H9 (cell line): ENCODE data around the gene THEM5. TPM values are rescaled to one million over a fixed set of nuclear protein-coding genes. Genes with fewer than 3 reads are reported as not detected.

Source experiments
- DNase-seq: peaks from one replicate; pipeline ENCODE4 v3.0.0-alpha.2; 2017
- H2AFZ ChIP-seq: one replicate; pipeline ENCODE4 v1.6.1; 2013; ENCODE audit warnings: mild to moderate bottlenecking, low read length, control low read depth, moderate library complexity
- H2AK5ac ChIP-seq: 2 replicates; pipeline ENCODE4 v1.6.1; 2013; ENCODE audit warnings: low read length, control low read depth, mixed read lengths; ENCODE audit not compliant: insufficient read length
- H2BK120ac ChIP-seq: one replicate; pipeline ENCODE4 v1.6.1; 2013; ENCODE audit warnings: low read depth, mild to moderate bottlenecking, low read length, control low read depth, inconsistent platforms; ENCODE audit not compliant: poor library complexity, severe bottlenecking
- H2BK12ac ChIP-seq: 2 replicates; pipeline ENCODE4 v1.6.1; 2013; ENCODE audit warnings: low read length, control low read depth, mixed read lengths, low read depth; ENCODE audit not compliant: insufficient read length
- H2BK15ac ChIP-seq: 2 replicates; pipeline ENCODE4 v1.6.1; 2013; ENCODE audit warnings: low read depth, low read length, control low read depth
- H2BK20ac ChIP-seq: one replicate; pipeline ENCODE4 v1.6.1; 2013; ENCODE audit warnings: low read depth, mild to moderate bottlenecking, low read length, control low read depth, inconsistent platforms; ENCODE audit not compliant: poor library complexity, severe bottlenecking
- H2BK5ac ChIP-seq: 2 replicates; pipeline ENCODE4 v1.6.1; 2013; ENCODE audit warnings: low read length, control low read depth, mixed read lengths; ENCODE audit not compliant: insufficient read length
- H3K14ac ChIP-seq: 2 replicates; pipeline ENCODE4 v1.6.1; 2013; ENCODE audit warnings: low read length, control low read depth; ENCODE audit not compliant: insufficient read depth
- H3K18ac ChIP-seq: 2 replicates; pipeline ENCODE4 v1.6.1; 2013; ENCODE audit warnings: low read depth, mild to moderate bottlenecking, mixed read lengths, low read length, control low read depth; ENCODE audit not compliant: insufficient read length
- H3K23ac ChIP-seq: 2 replicates; pipeline ENCODE4 v1.6.1; 2013; ENCODE audit warnings: low read length, control low read depth, mixed read lengths, low read depth; ENCODE audit not compliant: insufficient read length
- H3K23me2 ChIP-seq: 2 replicates; pipeline ENCODE4 v1.6.1; 2013; ENCODE audit warnings: low read depth, mild to moderate bottlenecking, mixed read lengths, low read length, control low read depth; ENCODE audit not compliant: insufficient read length, poor library complexity, severe bottlenecking
- H3K27ac ChIP-seq: 2 replicates; pipeline ENCODE4 v1.5.1; 2013; ENCODE audit warnings: low read length, control low read depth, mixed read lengths, low read depth; ENCODE audit not compliant: insufficient read length
- H3K27me3 ChIP-seq: 2 replicates; pipeline ENCODE4 v1.6.1; 2013; ENCODE audit warnings: low read length, control low read depth, inconsistent platforms; ENCODE audit not compliant: insufficient read depth
- H3K4ac ChIP-seq: 2 replicates; pipeline ENCODE4 v1.6.1; 2013; ENCODE audit warnings: low read depth, mild to moderate bottlenecking, control low read depth, inconsistent platforms, low read length, moderate library complexity
- H3K4me1 ChIP-seq: 2 replicates; pipeline ENCODE4 v1.6.1; 2013; ENCODE audit warnings: low read length, control low read depth, inconsistent platforms; ENCODE audit not compliant: insufficient read depth
- H3K4me2 ChIP-seq: 2 replicates; pipeline ENCODE4 v1.6.1; 2013; ENCODE audit warnings: low read length, control low read depth, mixed read lengths; ENCODE audit not compliant: insufficient read length, insufficient read depth
- H3K56ac ChIP-seq: 2 replicates; pipeline ENCODE4 v1.6.1; 2013; ENCODE audit warnings: low read depth, mild to moderate bottlenecking, mixed read lengths, low read length, control low read depth; ENCODE audit not compliant: insufficient read length
- H3K79me1 ChIP-seq: 2 replicates; pipeline ENCODE4 v1.6.1; 2013; ENCODE audit warnings: low read depth, mild to moderate bottlenecking, moderate library complexity, low read length, control low read depth, inconsistent platforms; ENCODE audit not compliant: insufficient read depth, poor library complexity, severe bottlenecking
- H3K79me2 ChIP-seq: 2 replicates; pipeline ENCODE4 v1.6.1; 2013; ENCODE audit warnings: low read length, control low read depth, inconsistent platforms; ENCODE audit not compliant: insufficient read depth
- H3K9ac ChIP-seq: 2 replicates; pipeline ENCODE4 v1.6.1; 2013; ENCODE audit warnings: low read length, control low read depth, mixed read lengths; ENCODE audit not compliant: insufficient read length; ENCODE audit errors: extremely low read depth
- H3K9me3 ChIP-seq: one replicate; pipeline ENCODE4 v1.6.1; 2013; ENCODE audit warnings: low read depth, low read length, inconsistent platforms; ENCODE audit not compliant: control insufficient read depth
- H3T11ph ChIP-seq: one replicate; pipeline ENCODE4 v1.6.1; 2013; ENCODE audit warnings: mild to moderate bottlenecking, low read length, control low read depth, inconsistent platforms
- H4K20me1 ChIP-seq: one replicate; pipeline ENCODE4 v1.6.1; 2013; ENCODE audit not compliant: control insufficient read depth, insufficient read length, insufficient read depth
- H4K5ac ChIP-seq: 2 replicates; pipeline ENCODE4 v1.6.1; 2013; ENCODE audit warnings: low read depth, mild to moderate bottlenecking, mixed read lengths, low read length, control low read depth; ENCODE audit not compliant: insufficient read length
- H4K8ac ChIP-seq: replicated peaks from 2 replicates; pipeline ENCODE4 v1.6.1; 2013; ENCODE audit warnings: low read length, control low read depth, mixed read lengths, low read depth; ENCODE audit not compliant: insufficient read length
- H4K91ac ChIP-seq: 2 replicates; pipeline ENCODE4 v1.6.1; 2013; ENCODE audit warnings: low read depth, mild to moderate bottlenecking, moderate library complexity, mixed read lengths, low read length, control low read depth; ENCODE audit not compliant: insufficient read length
- H3K27ac Mint-ChIP-seq, 3 experiments: 2 replicates in 2 of 3; 3 replicates in 1 of 3; pipeline ENCODE4 v1.8.0; 2020 to 2021; ENCODE audit warnings: mixed read lengths in 3 of 3, mild to moderate bottlenecking in 1 of 3, moderate library complexity in 1 of 3
- H3K27me3 Mint-ChIP-seq: 2 replicates; pipeline ENCODE4 v1.8.0; 2021; ENCODE audit warnings: low read depth, mild to moderate bottlenecking, moderate library complexity, mixed read lengths
- H3K36me3 Mint-ChIP-seq, 3 experiments: 2 replicates in 2 of 3; 3 replicates in 1 of 3; pipeline ENCODE4 v1.8.0; 2020 to 2021; ENCODE audit warnings: low read depth in 3 of 3, mixed read lengths in 3 of 3; ENCODE audit not compliant: insufficient read depth in 1 of 3
- H3K4me1 Mint-ChIP-seq, 2 experiments: 2 replicates each; pipeline ENCODE4 v1.8.0; 2020; ENCODE audit warnings: mixed read lengths in 2 of 2
- H3K4me3 Mint-ChIP-seq, 2 experiments: 2 replicates in 1 of 2; 3 replicates in 1 of 2; pipeline ENCODE4 v1.8.0; 2020 to 2021; ENCODE audit warnings: mild to moderate bottlenecking in 2 of 2, mixed read lengths in 2 of 2, moderate library complexity in 1 of 2
- H3K9me3 Mint-ChIP-seq, 2 experiments: 2 replicates in 1 of 2; 3 replicates in 1 of 2; pipeline ENCODE4 v1.8.0; 2020; ENCODE audit warnings: mild to moderate bottlenecking in 2 of 2, mixed read lengths in 2 of 2, moderate library complexity in 1 of 2
- total RNA-seq: library from RNA; stranded (reverse); gene quantifications from 2 replicates; pipeline ENCODE4 v1.2.1, GENCODE V29; 2021
- TF ChIP-seq, protein P1 (sequence below): fragments of 200-600 bp; sonication (generic); conservative IDR thresholded peaks from 3 replicates; pipeline ENCODE4 v1.8.0; 2021; ENCODE audit warnings: antibody characterized with exemption, mild to moderate bottlenecking

THEM5 gene
- total RNA-seq, 1 experiment from 2014 or later = not detected

DNA sequence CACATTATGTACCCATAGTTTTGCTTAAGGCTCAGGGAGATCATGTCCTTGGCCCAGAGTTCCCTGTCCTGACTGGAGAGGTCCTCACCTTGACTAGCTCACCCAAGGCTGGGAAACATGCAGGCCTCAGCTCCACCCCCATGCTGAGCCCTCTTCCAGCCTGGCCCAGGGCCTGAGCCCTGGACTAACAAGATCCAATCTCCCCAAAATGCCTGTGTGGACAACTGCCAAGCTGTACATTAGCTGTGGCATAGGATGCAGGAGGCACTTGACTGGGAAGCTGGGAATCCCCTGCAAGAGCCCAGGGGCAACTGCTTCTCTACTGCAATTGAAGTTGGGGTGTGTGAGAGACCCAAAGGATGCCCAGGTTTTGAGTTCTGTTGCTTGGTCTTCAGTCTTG is 50.3 kb downstream of the THEM5 start:
- Mint-ChIP-seq H3K27me3 (peaks cover 11% of the 10 kb centered on the region), H3K4me3 (no peak overlapping the region), H3K9me3 (no peaks in the 10 kb centered on the region), H3K4me1 (peaks cover 3 to 16% of the 10 kb centered on the region in 2 experiments; a peak in 3 of 4 replicates), H3K36me3 (no peaks in the 10 kb centered on the region), H3K27ac (peak overlapping the region in 2 of 3 experiments; percentile 23 to 62; a peak in 1 of 7 replicates)
- Histone ChIP-seq H2BK12ac (no peak overlapping the region), H4K20me1 (no peaks in the 10 kb centered on the region), H3K9ac (no peak overlapping the region), H4K8ac (no peak overlapping the region), H3K14ac (no peak overlapping the region; the same call in 1 of the 2 replicates), H2BK120ac (no peak overlapping the region), H3K4me1 (no peaks in the 10 kb centered on the region), H3K4me2 (no peak overlapping the region), H3K79me2 (no peaks in the 10 kb centered on the region), H4K91ac (no peak overlapping the region), H4K5ac (no peak overlapping the region), H2BK15ac (no peak overlapping the region), H3K4ac (no peak overlapping the region), H3K56ac (no peak overlapping the region), H2BK20ac (no peak overlapping the region), H3K23me2 (no peaks in the 10 kb centered on the region), H3K9me3 (no peaks in the 10 kb centered on the region), H3K18ac (no peak overlapping the region), H3K27me3 (0 out of 2 replicates have a peak, but pooled peaks cover 2% of the 10 kb centered on the region), H3K23ac (no peak overlapping the region), H2AK5ac (no peak overlapping the region), H3K79me1 (no peaks in the 10 kb centered on the region), H2BK5ac (no peak overlapping the region), H3T11ph (no peak overlapping the region), H3K27ac (no peak overlapping the region), H2AFZ (no peak overlapping the region)
- TF ChIP-seq, protein P1, sequence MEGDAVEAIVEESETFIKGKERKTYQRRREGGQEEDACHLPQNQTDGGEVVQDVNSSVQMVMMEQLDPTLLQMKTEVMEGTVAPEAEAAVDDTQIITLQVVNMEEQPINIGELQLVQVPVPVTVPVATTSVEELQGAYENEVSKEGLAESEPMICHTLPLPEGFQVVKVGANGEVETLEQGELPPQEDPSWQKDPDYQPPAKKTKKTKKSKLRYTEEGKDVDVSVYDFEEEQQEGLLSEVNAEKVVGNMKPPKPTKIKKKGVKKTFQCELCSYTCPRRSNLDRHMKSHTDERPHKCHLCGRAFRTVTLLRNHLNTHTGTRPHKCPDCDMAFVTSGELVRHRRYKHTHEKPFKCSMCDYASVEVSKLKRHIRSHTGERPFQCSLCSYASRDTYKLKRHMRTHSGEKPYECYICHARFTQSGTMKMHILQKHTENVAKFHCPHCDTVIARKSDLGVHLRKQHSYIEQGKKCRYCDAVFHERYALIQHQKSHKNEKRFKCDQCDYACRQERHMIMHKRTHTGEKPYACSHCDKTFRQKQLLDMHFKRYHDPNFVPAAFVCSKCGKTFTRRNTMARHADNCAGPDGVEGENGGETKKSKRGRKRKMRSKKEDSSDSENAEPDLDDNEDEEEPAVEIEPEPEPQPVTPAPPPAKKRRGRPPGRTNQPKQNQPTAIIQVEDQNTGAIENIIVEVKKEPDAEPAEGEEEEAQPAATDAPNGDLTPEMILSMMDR = no peak
- no peak for DNase-seq
